ENCODE results near the gene GSK3A. TPM values are rescaled to one million over a fixed set of nuclear protein-coding genes. Genes with fewer than 3 reads are reported as not detected.

Gene GSK3A
- total and polyA plus RNA-seq, 2 donors (not counting 1 experiment from before 2014, with no cell fraction given) = 38.5 to 42.0 TPM

- ChIA-PET POLR2A (no interaction called here), CTCF (interaction anchor here (0.7 to 1.1 kb wide), 3 partner anchors 12 to 85 kb away, joined by 3 read pairs; no protein-coding TSS in a partner anchor)
- Histone ChIP-seq H3K27ac (ENCODE audit: low read length in 2 of 2) (no peak overlapping the region), H3K4me2 (replicated peaks; ENCODE audit: low read depth, low read length, poor library complexity, severe bottlenecking) (no peak overlapping the region), H3K9ac (ENCODE audit: low read length) (no peak overlapping the region), H3K79me2 (ENCODE audit: control insufficient read depth, insufficient read depth, low read length) (peaks cover 17% of the 10 kb centered on the region), H3K27me3 (replicated peaks in 1 of 4; ENCODE audit: control extremely low read depth in 1 of 4, control insufficient read depth in 3 of 4, insufficient read depth in 4 of 4, low read length in 3 of 4) (no peaks in the 10 kb centered on the region), H3K4me3 (ENCODE audit: control extremely low read depth in 1 of 5, extremely low read depth in 1 of 5, insufficient read depth in 1 of 5, low read depth in 2 of 5, low read length in 4 of 5) (no peak overlapping the region), H2AFZ (ENCODE audit: insufficient read depth, low read depth, low read length, poor library complexity, severe bottlenecking) (no peak overlapping the region), H3K9me3 (ENCODE audit: control extremely low read depth in 1 of 3, control insufficient read depth in 2 of 3, insufficient read depth in 1 of 3, low read length in 2 of 3) (peaks cover 0 to 7% (median 4%) of the 10 kb centered on the region in 3 donors), H3K36me3 (replicated peaks in 1 of 2; ENCODE audit: control extremely low read depth in 1 of 2, control insufficient read depth in 1 of 2, extremely low read depth in 1 of 2, insufficient read depth in 2 of 2, low read length in 1 of 2) (peaks cover 0 to 15% of the 10 kb centered on the region in 2 experiments), H3K4me1 (ENCODE audit: control insufficient read depth in 2 of 2, insufficient read depth in 2 of 2, low read length in 2 of 2) (peaks cover 13 to 24% of the 10 kb centered on the region in 2 donors), H4K20me1 (ENCODE audit: control insufficient read depth, insufficient read depth, low read length, poor library complexity, severe bottlenecking) (peaks cover 4% of the 10 kb centered on the region)
- Mint-ChIP-seq H3K4me3 (no peak overlapping the region), H3K4me1 (peaks cover 34% of the 10 kb centered on the region), H3K27ac (no peak overlapping the region), H3K27me3 (no peaks in the 10 kb centered on the region), H3K9me3 (ENCODE audit: insufficient read depth) (peaks cover 2% of the 10 kb centered on the region)
- intact Hi-C loops (cut with micrococcal nuclease) = no loop called here
- TF ChIP-seq EZH2 (IDR thresholded peaks at IDR 0.05; ENCODE audit: borderline replicate concordance, insufficient read depth, low read depth, low read length, poor library complexity, severe bottlenecking) (no peak), CTCF (IDR thresholded peaks at IDR 0.05) (no peak)
- WGBS (ENCODE audit: insufficient coverage) = no CpG with 5 or more reads among the region's 1 CpG
- no peak for DNase-seq
- no peak for ATAC-seq (ENCODE audit: low read depth)
These were observed 49.1 kb downstream of the GSK3A start for GRCh38 chr19:42193294-42193693.

GRCh38 chr19:42191855-42192254 lies 50.5 kb downstream of the GSK3A start:
- H3K4me1 Mint-ChIP-seq = peaks cover 23% of the 10 kb centered on the region
- no peak overlapping the region for H3K4me3 Mint-ChIP-seq
- CTCF ChIA-PET = interaction anchor here (0.9 to 1.1 kb wide), 2 partner anchors 9 to 186 kb away, joined by 4 read pairs; no protein-coding TSS in a partner anchor
- Histone ChIP-seq H3K4me3 (ENCODE audit: control extremely low read depth in 1 of 5, extremely low read depth in 1 of 5, insufficient read depth in 1 of 5, low read depth in 2 of 5, low read length in 4 of 5) (no peak overlapping the region), H3K36me3 (replicated peaks in 1 of 2; ENCODE audit: control extremely low read depth in 1 of 2, control insufficient read depth in 1 of 2, extremely low read depth in 1 of 2, insufficient read depth in 2 of 2, low read length in 1 of 2) (peaks cover 0 to 8% of the 10 kb centered on the region in 2 experiments), H3K9me3 (ENCODE audit: control extremely low read depth in 1 of 3, control insufficient read depth in 2 of 3, insufficient read depth in 1 of 3, low read length in 2 of 3) (peaks cover 0 to 7% (median 4%) of the 10 kb centered on the region in 3 donors), H4K20me1 (ENCODE audit: control insufficient read depth, insufficient read depth, low read length, poor library complexity, severe bottlenecking) (no peaks in the 10 kb centered on the region), H3K4me1 (ENCODE audit: control insufficient read depth in 2 of 2, insufficient read depth in 2 of 2, low read length in 2 of 2) (peaks cover 4 to 10% of the 10 kb centered on the region in 2 donors), H3K79me2 (ENCODE audit: control insufficient read depth, insufficient read depth, low read length) (peaks cover 9% of the 10 kb centered on the region), H2AFZ (ENCODE audit: insufficient read depth, low read depth, low read length, poor library complexity, severe bottlenecking) (no peak overlapping the region), H3K4me2 (replicated peaks; ENCODE audit: low read depth, low read length, poor library complexity, severe bottlenecking) (no peak overlapping the region), H3K9ac (ENCODE audit: low read length) (no peak overlapping the region), H3K27me3 (replicated peaks in 1 of 4; ENCODE audit: control extremely low read depth in 1 of 4, control insufficient read depth in 3 of 4, insufficient read depth in 4 of 4, low read length in 3 of 4) (no peaks in the 10 kb centered on the region), H3K27ac (ENCODE audit: low read length in 2 of 2) (no peak overlapping the region)
- H3K27me3 Mint-ChIP-seq = no peaks in the 10 kb centered on the region
- H3K27ac Mint-ChIP-seq = no peak overlapping the region
- no peak for TF ChIP-seq EZH2 (IDR thresholded peaks at IDR 0.05; ENCODE audit: borderline replicate concordance, insufficient read depth, low read depth, low read length, poor library complexity, severe bottlenecking)
- TF ChIP-seq CTCF (IDR thresholded peaks at IDR 0.05) = no peak
- H3K9me3 Mint-ChIP-seq (ENCODE audit: insufficient read depth) = peaks cover 2% of the 10 kb centered on the region
- ATAC-seq (ENCODE audit: low read depth) (no peak), DNase-seq (no peak)
- WGBS (ENCODE audit: insufficient coverage) = 100% methylated on average over 1 of the region's 3 CpGs
- intact Hi-C loops (cut with micrococcal nuclease) = no loop called here
- POLR2A ChIA-PET = interaction anchor here (1.0 kb wide), 1 partner anchor 63 kb away, joined by 8 read pairs; no protein-coding TSS in a partner anchor
